ENCODE measurements around the gene NTN1.

The NTN1 gene

GRCh38 chr17:9218064-9218635, 196.8 kb downstream of the NTN1 start:
- H3K27me3 Mint-ChIP-seq (ENCODE audit: low read depth), result peaks cover 3% of the 10 kb centered on the region
- peaks cover 15% of the 10 kb centered on the region for H3K36me3 Mint-ChIP-seq (ENCODE audit: low read depth)
- no peak for TF ChIP-seq CTCF (IDR thresholded peaks at IDR 0.05; ENCODE audit: unreplicated experiment in 3 of 3)
- peaks cover 22% of the 10 kb centered on the region for H3K9me3 Mint-ChIP-seq
- peak overlapping the region; percentile 2 to 60 (median 39) for H3K27ac Mint-ChIP-seq
- no peak overlapping the region for H3K4me3 Mint-ChIP-seq
- H3K4me1 Mint-ChIP-seq, result peaks cover 17% of the 10 kb centered on the region

GRCh38 chr17:9218911-9219310, 197.6 kb downstream of the NTN1 start:
- Mint-ChIP-seq H3K4me1 (peaks cover 12% of the 10 kb centered on the region), H3K4me3 (no peak overlapping the region), H3K36me3 (ENCODE audit: low read depth) (peaks cover 15% of the 10 kb centered on the region), H3K27me3 (ENCODE audit: low read depth) (peaks cover 3% of the 10 kb centered on the region), H3K27ac (no peak overlapping the region), H3K9me3 (peaks cover 22% of the 10 kb centered on the region)
- TF ChIP-seq CTCF (IDR thresholded peaks at IDR 0.05; ENCODE audit: unreplicated experiment in 3 of 3), result no peak

GRCh38 chr17:9219631-9220397, 198.5 kb downstream of the NTN1 start:
- peaks cover 3% of the 10 kb centered on the region for H3K27me3 Mint-ChIP-seq (ENCODE audit: low read depth)
- peaks cover 12% of the 10 kb centered on the region for H3K4me1 Mint-ChIP-seq
- peaks cover 22% of the 10 kb centered on the region for H3K9me3 Mint-ChIP-seq
- no peak for TF ChIP-seq CTCF (IDR thresholded peaks at IDR 0.05; ENCODE audit: unreplicated experiment in 3 of 3)
- H3K4me3 Mint-ChIP-seq, result no peak overlapping the region
- H3K36me3 Mint-ChIP-seq (ENCODE audit: low read depth), result peaks cover 15% of the 10 kb centered on the region
- H3K27ac Mint-ChIP-seq, result no peak overlapping the region

- H3K27ac Mint-ChIP-seq, result no peak overlapping the region
- H3K9me3 Mint-ChIP-seq, result peaks cover 17% of the 10 kb centered on the region
- H3K4me1 Mint-ChIP-seq, result peaks cover 12% of the 10 kb centered on the region
- H3K4me3 Mint-ChIP-seq, result no peak overlapping the region
- TF ChIP-seq CTCF (IDR thresholded peaks at IDR 0.05; ENCODE audit: unreplicated experiment in 3 of 3), result no peak
- peaks cover 3% of the 10 kb centered on the region for H3K27me3 Mint-ChIP-seq (ENCODE audit: low read depth)
- H3K36me3 Mint-ChIP-seq (ENCODE audit: low read depth), result peaks cover 10% of the 10 kb centered on the region
Measured at GRCh38 chr17:9220398-9221146, 199.3 kb downstream of the NTN1 start.

GRCh38 chr17:9221147-9221921, 200.0 kb downstream of the NTN1 start:
- no peak for TF ChIP-seq CTCF (IDR thresholded peaks at IDR 0.05; ENCODE audit: unreplicated experiment in 3 of 3)
- H3K9me3 Mint-ChIP-seq, result peaks cover 10% of the 10 kb centered on the region

More at GRCh38 chr17:9221147-9221921, 200.0 kb downstream of the NTN1 start:
- Mint-ChIP-seq H3K27ac (no peak overlapping the region), H3K27me3 (ENCODE audit: low read depth) (peaks cover 3% of the 10 kb centered on the region), H3K4me1 (peaks cover 12% of the 10 kb centered on the region), H3K36me3 (ENCODE audit: low read depth) (peaks cover 4% of the 10 kb centered on the region), H3K4me3 (no peak overlapping the region)

Data from nephron (organoid).